ENCODE measurements around the gene SIGLEC10.

The SIGLEC10 gene

DNA sequence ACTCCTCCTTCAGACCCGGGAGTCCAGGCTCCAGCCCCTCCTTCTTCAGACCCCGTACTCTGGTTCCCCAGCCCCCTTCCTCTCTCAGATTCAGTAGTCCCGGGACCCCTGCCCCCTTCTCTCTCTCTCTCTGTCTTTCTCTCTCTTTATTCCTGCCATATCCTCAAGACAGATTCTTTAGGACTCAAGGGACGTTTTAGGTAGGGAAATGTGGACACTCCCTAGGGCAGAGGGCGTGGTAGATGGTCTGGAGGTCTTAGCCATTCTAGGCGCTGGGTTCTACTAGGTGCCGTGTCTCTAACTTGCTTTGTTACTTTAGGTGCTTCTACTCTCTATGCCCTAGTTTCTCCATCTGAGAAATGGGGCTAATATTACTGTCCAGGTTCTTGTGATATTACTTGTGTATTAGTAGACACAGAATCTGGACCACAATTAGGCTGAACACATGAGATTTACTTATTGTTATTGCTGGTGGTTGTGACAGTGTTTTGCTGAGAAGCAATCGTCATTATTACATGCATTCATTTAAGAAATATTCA is 26.3 kb downstream of the SIGLEC10 start:
- no peak for DNase-seq

DNA sequence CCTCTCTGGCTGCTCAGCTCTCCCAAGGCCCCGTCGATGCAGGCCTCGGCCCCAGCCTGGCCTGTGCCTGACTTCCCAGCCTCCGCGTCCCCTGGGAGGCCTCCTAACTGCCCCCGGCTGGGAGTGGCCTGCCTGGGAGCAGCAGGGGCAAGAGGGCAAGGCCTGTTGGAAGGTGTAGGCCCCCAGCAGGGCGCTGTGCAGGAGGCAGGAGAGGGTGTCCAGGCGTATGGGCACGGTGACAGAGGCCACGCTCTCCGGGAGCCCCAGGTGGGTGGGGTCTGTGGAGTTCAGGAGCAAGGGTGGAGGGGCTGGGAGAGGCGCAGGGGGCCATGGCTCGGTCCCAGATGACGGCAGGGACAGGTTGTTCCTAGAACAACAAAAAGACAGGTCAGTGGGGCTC is 28.3 kb downstream of the SIGLEC10 start:
- DNase-seq, result no peak

DNA sequence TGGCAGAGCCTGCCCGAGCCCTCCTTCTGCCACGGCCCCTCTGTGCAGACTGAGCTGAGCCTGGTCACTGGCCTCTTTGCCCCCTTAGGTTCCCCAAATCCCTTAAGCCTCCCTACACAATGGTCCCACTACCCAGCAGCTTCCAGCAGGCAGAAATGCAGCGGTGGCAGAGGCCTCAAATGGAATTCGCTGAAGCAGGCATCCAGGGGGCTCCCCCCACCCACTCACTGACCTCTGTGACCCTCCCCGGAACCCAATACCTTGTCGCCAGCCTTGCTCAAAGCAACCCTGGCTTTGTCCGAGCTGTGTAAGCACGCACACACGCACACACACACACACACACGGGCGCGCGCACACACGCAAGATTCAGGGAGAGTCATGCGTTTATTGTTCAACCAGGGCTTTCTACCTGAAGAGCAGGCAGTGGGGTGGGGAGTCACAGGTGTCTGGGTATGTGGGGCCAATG is 29.5 kb downstream of the SIGLEC10 start, which contains the start of gene LIM2:
Gene LIM2, minus strand, starts transcription at position 51 of the 466 bp plus-strand sequence. CDS start 531 bp downstream, outside the sequence.
- no peak for DNase-seq

DNA sequence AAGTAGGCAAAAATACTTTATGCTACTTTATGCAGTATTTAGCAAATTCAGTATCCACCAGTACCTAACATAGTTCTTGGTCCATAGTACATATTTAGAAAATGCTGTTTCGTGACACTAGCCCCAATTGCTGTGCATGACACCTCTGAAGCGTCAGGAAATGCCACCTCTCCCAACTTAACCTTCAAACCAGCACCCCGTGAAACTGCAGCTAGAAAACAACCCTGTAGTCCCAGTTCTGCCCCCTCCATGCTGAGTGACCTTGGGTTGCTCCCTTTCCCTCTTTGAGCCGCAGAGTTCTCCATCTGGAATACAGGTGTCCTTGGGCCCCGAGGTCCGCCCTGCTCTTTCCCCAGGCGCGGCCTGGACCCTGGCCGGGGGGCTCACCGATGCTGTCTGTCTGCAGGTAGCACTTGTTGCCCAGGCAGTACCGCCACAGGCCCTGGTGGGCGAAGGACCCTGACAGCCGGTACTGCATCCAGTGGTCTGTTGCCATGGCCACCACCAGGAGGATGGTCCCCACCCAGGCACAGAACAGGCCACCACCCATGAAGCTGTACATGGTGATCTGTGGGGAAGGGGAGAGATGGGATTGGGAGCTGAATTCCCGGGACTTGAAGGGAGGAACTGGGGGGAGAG is 30.4 kb downstream of the SIGLEC10 start:
- no peak for DNase-seq

DNA sequence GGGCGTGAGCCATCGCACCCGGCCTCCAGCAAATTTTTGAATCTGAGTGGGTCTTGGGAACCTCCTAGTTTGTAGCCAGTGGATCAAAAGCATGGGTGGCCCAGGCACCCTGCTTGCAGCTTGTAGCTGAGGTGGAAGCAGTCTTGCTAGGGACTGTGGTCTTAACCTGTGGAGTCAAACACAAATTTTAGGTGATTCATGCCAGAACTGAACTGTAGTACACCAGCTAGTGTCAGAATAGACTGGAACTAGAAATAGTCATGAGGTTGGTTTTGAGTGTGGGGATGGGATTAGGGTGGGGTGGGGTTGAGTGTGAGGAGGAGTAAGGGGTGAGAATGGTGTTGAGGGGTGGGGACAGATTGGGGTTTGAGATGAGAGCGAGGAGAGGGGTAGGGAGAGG is 35.4 kb downstream of the SIGLEC10 start:
- no peak for DNase-seq

DNA sequence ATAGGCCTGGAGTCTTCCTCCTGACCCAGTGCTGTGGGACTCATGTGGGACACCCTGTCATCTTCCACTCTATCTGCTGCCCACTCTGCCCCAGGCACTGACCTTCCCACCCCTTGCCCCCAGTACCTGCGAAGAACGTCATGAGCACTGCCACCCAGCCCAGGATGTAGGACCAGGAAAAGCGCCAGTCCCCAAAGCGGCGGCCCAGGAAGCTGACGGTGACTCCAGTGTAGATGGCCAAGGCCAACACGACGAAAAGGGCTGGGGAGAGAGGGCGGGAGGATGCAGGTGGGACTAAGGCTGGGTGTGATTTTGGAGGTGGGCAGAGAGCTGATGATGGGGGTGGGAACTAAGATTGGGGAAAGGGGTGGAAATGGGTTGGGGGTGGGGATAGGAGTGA is 37.1 kb downstream of the SIGLEC10 start:
- no peak for DNase-seq

DNA sequence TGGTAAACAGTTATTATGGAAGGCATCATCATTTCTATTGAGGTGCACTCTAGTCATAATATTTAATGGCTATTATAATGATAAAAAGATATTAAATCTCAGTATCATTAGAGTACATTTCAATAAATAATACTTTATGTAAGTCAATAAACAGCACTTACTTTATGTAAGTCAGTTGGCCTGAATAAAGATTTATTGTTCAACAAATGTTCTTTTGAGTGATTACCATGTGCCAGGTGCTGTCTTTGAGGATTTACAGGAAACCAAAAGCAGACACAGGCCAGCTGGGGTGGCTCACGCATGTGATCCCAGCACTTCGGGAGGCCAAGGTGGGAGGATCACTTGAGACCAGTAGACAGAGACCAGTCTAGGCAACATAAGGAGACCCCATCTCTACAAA is 40.0 kb downstream of the SIGLEC10 start:
- no peak for DNase-seq

DNA sequence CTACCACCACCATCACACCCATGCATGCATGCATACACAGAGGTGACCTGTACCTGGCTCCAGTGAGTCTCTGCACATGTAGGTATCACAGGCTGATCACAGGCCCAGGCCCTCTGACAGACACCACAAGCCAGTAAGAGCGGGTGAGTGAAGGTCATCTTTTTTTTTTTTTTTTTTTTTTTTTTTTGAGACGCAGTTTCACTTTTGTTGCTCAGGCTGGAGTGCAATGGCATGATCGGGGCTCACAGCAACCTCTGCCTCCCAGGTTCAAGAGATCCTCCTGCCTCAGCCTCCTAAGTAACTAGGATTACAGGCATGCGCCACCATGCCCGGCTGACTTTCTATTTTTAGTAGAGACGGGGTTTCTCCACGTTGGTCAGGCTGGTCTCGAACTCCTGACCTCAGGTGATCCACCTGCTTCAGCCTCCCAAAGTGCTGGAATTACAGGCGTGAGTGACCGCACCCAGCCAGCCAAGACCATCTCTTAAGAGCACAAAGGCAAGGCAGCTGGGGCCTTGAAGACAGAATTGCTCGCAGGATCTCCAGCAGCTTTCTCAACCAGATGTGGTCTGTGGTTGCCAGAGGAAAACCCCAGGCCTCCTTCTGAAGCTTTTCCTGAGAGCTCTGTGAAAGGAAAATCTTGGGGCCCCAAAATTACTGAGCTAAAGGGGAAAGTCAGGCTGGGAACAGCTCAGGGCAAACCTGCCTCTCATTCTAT is 41.8 kb downstream of the SIGLEC10 start:
- DNase-seq, result no peak

DNA sequence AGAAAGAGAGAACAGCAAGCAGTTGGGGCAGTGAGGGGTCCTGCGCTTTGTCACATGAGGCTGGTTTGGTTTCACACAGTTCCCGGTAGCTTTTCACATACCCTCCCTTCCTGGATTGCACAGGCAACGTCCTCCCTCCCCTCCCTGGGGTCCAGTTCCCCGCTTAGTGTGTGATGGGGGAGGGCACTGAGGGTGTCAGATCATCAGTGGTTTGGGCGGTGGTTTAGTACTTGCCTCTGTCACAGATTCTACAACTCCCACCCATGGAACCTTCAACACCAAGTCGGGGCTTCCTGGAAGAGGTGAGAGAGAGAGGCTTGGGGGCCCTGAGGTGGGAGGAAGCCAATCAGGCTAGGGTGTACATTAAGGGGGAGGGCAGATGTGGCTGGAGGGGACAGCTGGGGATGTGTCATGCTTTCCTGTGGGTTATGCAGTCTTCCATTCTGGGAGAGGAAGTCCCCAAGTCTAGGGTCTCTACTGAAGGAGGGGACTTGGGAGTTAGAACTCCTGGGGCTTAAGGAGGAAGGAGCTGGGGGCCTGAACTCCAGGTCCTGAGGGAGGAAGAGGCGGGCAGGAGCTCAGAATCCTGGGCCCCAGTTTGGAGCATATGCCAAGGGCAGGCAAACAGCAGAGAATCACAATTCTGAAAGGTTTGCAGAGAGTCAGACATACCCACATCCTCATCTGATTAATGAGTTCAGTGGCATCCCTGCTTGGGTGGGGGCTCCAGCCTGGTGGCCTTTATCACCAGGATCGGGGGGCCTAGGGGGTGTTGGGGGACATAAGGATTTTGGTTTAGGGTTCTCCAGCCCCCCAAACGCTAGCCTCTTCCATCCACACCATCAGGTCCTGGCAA is 44.6 kb downstream of the SIGLEC10 start, which contains the start of gene NKG7:
Gene NKG7, minus strand, starts transcription at position 6 of the 856 bp plus-strand sequence. CDS start 119 bp downstream, outside the sequence.
- DNase-seq, result peak; percentile 62

DNA sequence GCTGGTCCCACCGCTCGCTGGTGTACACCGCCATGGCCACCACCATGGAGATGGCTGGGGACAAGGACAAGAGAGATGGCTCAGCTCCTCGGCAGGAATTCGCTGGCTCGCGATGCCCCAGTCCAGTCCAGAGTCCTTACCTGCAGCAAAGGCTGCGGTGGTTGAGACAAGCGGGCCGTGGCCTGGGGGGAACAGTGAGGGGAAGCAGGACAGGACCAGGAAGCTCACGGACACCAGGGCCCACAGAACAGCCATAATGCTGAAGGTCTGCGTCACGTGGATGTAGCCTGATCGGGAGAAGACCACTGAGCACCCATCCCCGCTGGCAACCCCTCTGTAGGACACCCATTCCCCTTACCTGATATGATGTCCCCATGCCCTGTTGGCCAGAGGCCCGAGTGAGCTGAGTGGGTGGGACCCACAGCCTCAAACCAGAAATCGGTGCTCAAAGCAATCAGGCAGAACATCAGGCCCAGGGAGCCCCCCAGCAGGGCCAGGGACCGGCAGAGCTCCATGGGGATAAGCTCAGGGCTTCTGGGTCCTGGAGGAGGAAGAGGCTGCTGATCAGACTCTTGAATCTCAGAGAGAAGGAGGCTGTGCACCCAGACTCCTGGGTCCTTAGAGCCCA is 45.3 kb downstream of the SIGLEC10 start:
- no peak for DNase-seq

DNA sequence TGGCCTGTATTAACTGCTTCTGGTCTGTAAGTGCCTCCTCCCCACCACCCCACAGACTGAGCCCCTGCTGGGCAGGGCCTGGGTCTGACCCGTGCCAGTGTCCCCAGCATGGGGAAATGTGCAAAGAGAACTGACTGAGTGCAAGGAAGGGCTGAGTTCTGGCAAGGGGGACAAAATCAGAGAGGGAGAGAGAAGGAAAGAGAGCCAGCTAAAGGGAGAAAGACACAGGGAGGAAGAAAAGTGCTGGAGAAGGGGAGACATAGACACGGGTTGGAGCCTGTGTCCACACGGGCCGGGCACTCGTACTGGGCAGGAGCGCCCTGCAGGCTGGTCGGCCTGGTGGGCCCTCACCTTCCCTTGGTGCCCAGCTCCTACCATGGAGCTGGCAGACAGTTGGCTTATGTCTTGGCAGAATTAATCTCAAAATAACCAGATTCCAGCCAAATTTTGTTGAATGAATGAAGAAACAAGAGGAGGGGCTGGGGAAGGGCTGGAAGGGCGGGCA is 46.2 kb downstream of the SIGLEC10 start:
- no peak for DNase-seq

DNA sequence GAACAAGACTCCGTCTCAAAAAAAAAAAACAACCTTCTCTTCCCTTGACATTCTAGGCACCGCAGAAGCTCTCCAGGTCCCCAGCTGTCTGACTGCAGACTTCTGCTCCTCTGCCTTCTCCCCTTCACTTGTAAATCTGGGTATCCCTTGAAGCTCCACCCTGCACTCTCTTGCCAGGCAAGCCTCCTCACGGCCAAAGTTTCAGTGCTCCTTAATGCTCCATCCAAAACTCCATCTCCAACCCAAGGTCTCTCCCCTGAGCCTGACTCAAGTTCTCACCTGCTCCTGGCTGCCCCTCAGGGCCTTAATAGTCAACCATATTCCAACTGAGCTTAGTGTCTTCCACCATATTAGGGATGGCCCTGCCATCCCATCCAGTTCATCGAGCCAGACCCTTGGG is 47.2 kb downstream of the SIGLEC10 start:
- no peak for DNase-seq

DNA sequence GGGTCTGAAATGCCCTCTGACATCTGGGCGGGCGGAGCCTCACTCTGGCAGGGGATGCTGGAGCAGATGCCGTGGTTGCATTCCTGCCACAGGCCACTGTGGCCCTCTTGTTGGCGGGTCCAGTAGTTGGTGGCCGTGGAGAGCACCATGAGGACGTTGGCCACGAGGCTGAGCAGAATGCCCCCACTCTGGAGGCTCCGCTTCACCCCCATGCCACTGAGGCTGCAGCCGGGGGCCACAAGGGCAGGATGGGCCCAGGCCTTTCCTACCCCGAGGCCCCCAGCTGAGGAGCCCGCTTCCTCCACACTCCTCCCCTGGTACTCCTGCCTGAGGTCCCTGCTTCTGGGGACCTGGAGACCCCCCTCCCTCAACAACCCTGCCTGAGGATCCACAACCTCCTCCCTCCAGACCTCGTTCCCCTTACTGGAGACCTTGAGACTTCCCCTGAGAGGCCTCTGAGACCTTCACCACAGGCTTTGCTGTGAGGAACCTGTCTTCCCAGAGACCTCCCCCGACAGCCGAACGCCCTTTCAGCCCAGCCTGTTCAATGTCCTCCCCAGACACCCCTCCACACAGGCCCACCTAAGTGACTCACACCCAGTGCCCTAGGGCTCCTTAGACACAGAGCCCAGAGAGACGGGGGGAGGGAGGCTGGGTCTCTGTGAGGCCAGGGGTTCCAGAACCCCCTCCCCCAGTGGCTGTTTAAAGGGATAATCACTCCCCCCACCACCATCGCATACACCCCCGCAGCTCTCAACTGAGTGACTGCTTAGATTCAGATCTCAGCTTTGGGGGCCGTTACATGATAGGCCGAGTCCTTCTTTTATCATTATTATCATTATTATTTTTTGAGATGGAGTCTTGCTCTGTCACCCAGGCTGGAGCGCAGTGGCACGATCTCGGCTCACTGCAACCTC is 48.8 kb downstream of the SIGLEC10 start, which contains the start of gene CLDND2:
Gene CLDND2, minus strand, starts transcription at position 638 of the 917 bp plus-strand sequence. Its CDS starts 426 bp downstream, at position 212.
- no peak for DNase-seq

DNA sequence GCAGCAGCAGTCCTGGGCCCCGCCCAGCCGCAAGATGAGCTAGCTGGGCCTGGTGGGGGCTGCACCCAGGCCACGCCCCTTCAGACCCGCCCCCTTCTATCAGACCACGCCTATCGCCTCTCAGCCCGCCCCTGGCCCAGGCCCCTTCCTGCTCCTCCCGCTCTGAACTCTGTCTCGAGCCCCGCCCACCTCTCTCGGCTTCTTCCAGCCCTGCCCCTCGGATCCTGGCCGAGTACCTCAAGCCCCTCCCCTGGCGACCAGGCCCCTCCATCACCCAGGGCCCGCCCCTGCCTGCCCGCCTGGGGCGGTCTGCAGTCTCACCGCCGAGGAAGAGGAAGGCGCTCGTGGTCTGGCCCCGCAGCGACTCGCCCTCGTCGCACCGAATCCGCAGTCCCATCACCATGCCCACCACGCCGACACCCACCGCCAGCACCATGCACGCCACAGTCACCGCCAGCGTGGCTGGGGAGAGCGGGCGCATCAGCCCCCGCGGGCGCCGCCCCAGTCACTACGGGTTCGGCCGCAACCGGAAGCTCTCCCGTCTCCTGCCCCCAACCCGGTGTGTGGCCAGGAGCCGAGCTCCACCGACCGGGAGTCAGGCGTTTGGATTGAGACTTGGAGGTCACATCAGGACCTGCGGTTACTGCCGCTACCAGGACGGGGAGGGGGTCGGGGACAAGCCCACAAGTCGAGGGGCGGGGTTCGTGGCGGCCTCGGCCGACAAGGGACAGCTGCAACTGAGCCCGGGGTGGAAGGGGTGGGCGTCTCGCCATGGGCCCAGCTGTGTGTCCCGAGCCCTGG is 49.7 kb downstream of the SIGLEC10 start:
- peak; percentile 94 for DNase-seq

DNA sequence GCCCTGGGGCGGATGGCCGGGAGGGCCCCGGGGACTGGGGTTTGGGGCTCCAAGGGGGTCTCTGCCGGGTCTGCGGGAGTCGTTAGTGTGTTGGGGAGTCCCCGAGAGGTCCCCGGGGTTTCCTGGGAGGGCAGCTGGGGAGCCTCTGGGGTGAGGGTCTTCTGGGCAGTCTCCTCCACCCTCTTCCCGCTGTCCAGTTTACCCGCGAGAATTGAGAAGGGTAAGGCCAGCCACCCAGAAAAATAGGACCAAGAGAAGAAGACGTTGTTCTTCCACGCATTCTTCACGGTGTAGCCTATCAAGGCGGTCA is 50.2 kb downstream of the SIGLEC10 start:
- no peak for DNase-seq

DNA sequence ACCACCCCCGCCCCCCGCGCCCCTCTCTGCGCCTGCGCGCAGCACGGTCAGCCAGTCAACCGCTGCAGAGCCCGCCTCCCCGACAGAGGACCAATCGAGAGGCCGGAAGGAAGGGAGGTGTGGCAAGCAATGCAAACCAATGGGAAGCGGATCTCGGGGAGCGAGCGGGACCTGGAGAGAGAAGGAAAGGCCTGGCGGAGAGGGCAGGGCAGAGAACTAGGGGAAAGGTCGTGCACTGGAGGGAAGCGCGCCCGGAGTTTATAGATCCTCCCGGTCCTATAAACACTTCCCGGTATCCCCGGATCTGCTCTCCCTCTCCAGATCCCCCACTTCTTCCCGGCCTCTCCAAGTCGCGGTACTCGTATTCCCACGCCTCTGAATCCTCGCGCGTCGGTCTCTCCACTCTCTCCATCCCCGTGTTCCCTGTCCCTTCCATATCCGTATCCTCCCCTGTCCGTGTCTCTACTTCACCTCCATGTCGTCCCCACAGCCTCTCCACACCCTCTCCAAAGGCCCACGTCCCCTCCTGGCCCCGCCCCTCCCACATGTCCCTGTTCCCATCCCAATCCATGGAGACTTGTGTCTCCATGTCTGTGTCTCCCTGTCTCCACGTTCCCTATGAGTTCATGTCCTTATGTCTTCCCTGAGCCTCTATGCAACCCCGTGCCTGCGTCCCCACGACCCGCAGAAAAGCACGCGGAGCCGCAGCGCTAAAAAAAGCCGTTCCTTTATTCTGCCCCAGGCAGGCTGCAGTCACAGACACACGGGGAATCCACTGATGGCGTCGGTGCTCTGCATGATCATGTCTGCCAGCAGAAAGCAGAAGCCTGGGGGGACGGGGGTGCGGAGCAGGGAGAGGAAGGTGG is 50.8 kb downstream of the SIGLEC10 start:
- peak; percentile 93 for DNase-seq

DNA sequence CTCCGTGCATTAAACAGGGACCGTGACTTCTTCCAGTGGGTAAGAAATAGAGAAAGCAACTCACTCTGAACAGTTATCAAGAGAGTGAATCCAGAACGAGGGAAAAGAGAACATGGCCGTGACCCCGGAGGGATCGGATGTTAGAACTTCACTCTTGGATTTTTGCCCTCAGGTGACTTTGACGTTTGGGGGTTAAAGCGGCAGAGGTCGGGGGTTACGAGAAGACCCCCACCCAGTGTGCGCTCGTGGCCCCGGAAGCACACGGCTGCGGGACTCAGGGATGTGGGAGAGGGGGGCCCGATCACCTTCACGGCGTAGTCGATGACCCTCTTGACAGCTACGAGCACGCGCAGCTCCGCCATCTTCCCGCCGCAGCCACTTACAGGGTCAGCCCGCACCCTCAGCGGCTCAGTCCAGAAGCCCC is 51.5 kb downstream of the SIGLEC10 start, which contains the start of gene ETFB:
Gene ETFB, minus strand, starts transcription at position 424 of the 424 bp plus-strand sequence. Its CDS starts 62 bp downstream, at position 362.
- no peak for DNase-seq

DNA sequence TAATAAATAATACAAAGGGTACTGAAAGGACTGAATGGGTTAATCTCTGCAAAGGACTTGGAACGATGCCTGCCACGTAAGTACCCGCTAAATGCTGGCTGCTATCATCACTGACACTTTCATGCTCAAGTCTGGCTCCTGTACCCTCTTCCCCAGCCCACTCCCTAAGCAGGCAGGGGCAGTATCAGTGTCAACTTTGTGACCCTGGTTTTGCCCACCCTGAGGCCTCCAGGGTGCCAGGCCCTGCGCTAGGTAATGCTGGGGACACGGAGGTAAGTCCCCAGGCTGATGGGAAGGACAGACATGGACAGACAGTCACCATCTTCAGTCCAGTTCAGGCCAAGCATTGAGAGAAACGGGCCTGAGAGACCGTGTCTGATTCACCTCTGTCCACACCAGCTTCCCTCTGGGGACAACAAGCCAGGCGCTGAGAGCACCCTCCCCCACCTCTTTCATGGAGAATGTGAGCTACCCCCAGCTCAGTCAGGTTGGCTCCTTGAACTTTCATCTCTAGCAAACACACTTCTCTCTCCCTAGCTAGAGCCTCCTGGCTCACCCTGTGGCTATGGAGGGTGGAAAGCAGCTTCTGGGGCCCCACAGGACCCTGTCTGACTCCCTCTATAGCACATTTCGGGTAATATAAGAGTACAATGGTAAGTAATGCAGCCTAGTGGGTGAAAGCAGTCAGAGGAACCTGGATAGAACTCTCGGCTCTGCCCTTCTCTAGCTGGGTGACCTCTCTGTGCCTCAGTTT is 52.1 kb downstream of the SIGLEC10 start:
- no peak for DNase-seq
